Ovary (tissue), 9 donors: ENCODE results near the gene GRIN3A. TPM values are rescaled to one million over a fixed set of nuclear protein-coding genes. Genes with fewer than 3 reads are reported as not detected.

Experiments
- DNase-seq, 5 donors: peaks; one replicate each; pipeline ENCODE4 v3.0.0-alpha.2; 2019 to 2020
- H3K27ac ChIP-seq, 2 donors: fragments of 200-600 bp; one replicate each; pipeline versions ENCODE4 v1.5.1 to v1.8.0; 2019 to 2022
- H3K27me3 ChIP-seq: fragments of 200-600 bp; one replicate; pipeline ENCODE4 v1.8.0; 2022
- H3K36me3 ChIP-seq: fragments of 200-600 bp; sonication (generic); one replicate; pipeline ENCODE4 v1.5.1; 2019
- H3K4me1 ChIP-seq: one replicate; pipeline ENCODE4 v1.8.1; 2013; ENCODE audit warnings: mild to moderate bottlenecking, moderate library complexity; ENCODE audit not compliant: insufficient read depth
- H3K4me3 ChIP-seq: fragments of 200-600 bp; sonication (generic); one replicate; pipeline ENCODE4 v1.5.1; 2017
- H3K9me3 ChIP-seq, 2 donors: fragments of 200-600 bp in 1 of 2; sonication (generic) in 1 of 2; one replicate each; pipeline versions ENCODE4 v1.5.1 to v1.8.1; 2013 to 2019; ENCODE audit warnings: mild to moderate bottlenecking in 1 of 2, moderate library complexity in 1 of 2
- CTCF ChIP-seq, 3 donors: fragments of 450-650 bp in 2 of 3; fragments of 200-600 bp in 1 of 3; IDR thresholded peaks; one replicate each; pipeline versions ENCODE4 v1.5.1 to v1.8.0; 2016 to 2022; ENCODE audit warnings: antibody characterized with exemption in 3 of 3, mild to moderate bottlenecking in 1 of 3
- EP300 ChIP-seq: sonication (generic); formaldehyde crosslinking; IDR thresholded peaks from one replicate; pipeline ENCODE4 v1.6.1; 2017; ENCODE audit warnings: antibody characterized with exemption
- POLR2A ChIP-seq: fragments of 450-650 bp; IDR thresholded peaks from one replicate; pipeline ENCODE4 v1.6.1; 2017; ENCODE audit warnings: antibody characterized with exemption, mild to moderate bottlenecking, moderate library complexity
- WGBS, 3 donors: extraction: QIAGEN DNeasy Blood & Tissue Kit in 1 of 3; methylation state at CpG; one replicate each; pipeline versions ENCODE4 v1.1.5 to v1.1.7; 2013 to 2017; 5-methylcytosine and 5-hydroxymethylcytosine counted together
- intact Hi-C, 4 donors: fragments of 100-400 bp; cut with DNase I; formaldehyde crosslinking; loops; one replicate each; pipeline versions ENCODE4 v1.11.0 to v1.15.1; 2022 to 2023
- polyA plus RNA-seq, 2 donors: library from polyadenylated mRNA; stranded (reverse); fragments of 200-250 nt in 1 of 2; fragments of 350-450 nt in 1 of 2; fragmentation: Illumina TruSeq in 1 of 2; extraction: RNeasy Lipid Tissue Mini Kit (QIAGEN cat#74804) in 1 of 2; gene quantifications; one replicate each; pipeline ENCODE4 v1.2.3, GENCODE V29; 2013 to 2014
- total RNA-seq, 7 donors: library from RNA; depleted of rRNA in 2 of 7; stranded (reverse); fragments of >200 nt in 2 of 7; fragmentation: NEBNext Ultra II Directional in 3 of 7; extraction: Animal tissue kit (Norgen Biotek cat#: 25700) in 3 of 7; gene quantifications; one replicate each; pipeline versions ENCODE4 v1.1.0 to v1.2.4, GENCODE V29; 2016 to 2023
- donor health status: DM: no; HTN: no; CAD: no; lungs with moderate emphysema.
- donor health status: DM: no; HTN: no; CAD: no.
- donor health status: Bipolar disorder and iron deficiency.
- donor health status: DM: yes; HTN: yes; CAD: no.
- donor health status: DM: no; HTN: no; CAD: no.
- donor health status: DM: yes; HTN: yes; CAD: no.

Gene GRIN3A
- total and polyA plus RNA-seq, 9 donors: 0.02 to 1.00 (median 0.24) TPM

GRCh38 chr9:101652601-101653175, 85.8 kb downstream of the GRIN3A start:
- H3K27me3 ChIP-seq: no peaks in the 10 kb centered on the region
- intact Hi-C loops: no loop called here
- no peak overlapping the region for H3K4me3 ChIP-seq
- H3K9me3 ChIP-seq: no peaks in the 10 kb centered on the region
- WGBS, 3 donors: 37 to 47% (median 37%) methylated on average over 2 of the region's 2 CpGs
- H3K4me1 ChIP-seq: no peaks in the 10 kb centered on the region
- TF ChIP-seq CTCF (IDR thresholded peaks at IDR 0.05): no peak
- no peak for TF ChIP-seq POLR2A
- TF ChIP-seq EP300: no peak
- DNase-seq: no peak
- H3K27ac ChIP-seq: no peak overlapping the region
- H3K36me3 ChIP-seq: no peaks in the 10 kb centered on the region

- Histone ChIP-seq H3K4me3 (no peak overlapping the region), H3K36me3 (no peaks in the 10 kb centered on the region), H3K9me3 (no peaks in the 10 kb centered on the region), H3K27me3 (no peaks in the 10 kb centered on the region), H3K27ac (no peak overlapping the region), H3K4me1 (no peaks in the 10 kb centered on the region)
- TF ChIP-seq POLR2A: no peak
- TF ChIP-seq CTCF (IDR thresholded peaks at IDR 0.05): no peak
- no peak for TF ChIP-seq EP300
- intact Hi-C loops: no loop called here
- WGBS, 3 donors: 72 to 91% (median 75%) methylated on average over 1 of the region's 1 CpG
- no peak for DNase-seq
These were observed 88.3 kb downstream of the GRIN3A start for GRCh38 chr9:101650142-101650541.

GRCh38 chr9:101648493-101648892, 90.0 kb downstream of the GRIN3A start:
- H3K36me3 ChIP-seq: no peaks in the 10 kb centered on the region

GRCh38 chr9:101639785-101640665, 98.4 kb downstream of the GRIN3A start:
- Histone ChIP-seq H3K9me3 (no peaks in the 10 kb centered on the region), H3K4me1 (no peaks in the 10 kb centered on the region), H3K27ac (no peak overlapping the region), H3K4me3 (no peak overlapping the region), H3K36me3 (no peaks in the 10 kb centered on the region), H3K27me3 (no peaks in the 10 kb centered on the region)
- WGBS, 3 donors: 54 to 64% (median 63%) methylated on average over 2 of the region's 2 CpGs
- TF ChIP-seq CTCF (IDR thresholded peaks at IDR 0.05): no peak
- intact Hi-C loops: no loop called here
- no peak for DNase-seq

More at GRCh38 chr9:101648493-101648892, 90.0 kb downstream of the GRIN3A start:
- 85 to 93% (median 87%) methylated on average over 1 of the region's 1 CpG for WGBS, 3 donors
- no peaks in the 10 kb centered on the region for H3K9me3 ChIP-seq
- intact Hi-C loops: no loop called here
- DNase-seq: no peak
- H3K27me3 ChIP-seq: no peaks in the 10 kb centered on the region
- no peaks in the 10 kb centered on the region for H3K4me1 ChIP-seq
- H3K4me3 ChIP-seq: no peak overlapping the region
- no peak overlapping the region for H3K27ac ChIP-seq
- TF ChIP-seq EP300 (no peak), CTCF (IDR thresholded peaks at IDR 0.05) (no peak), POLR2A (no peak)
